Activated CD4-positive, alpha-beta T cell treated with anti-CD3 and anti-CD28 coated beads, Interleukin-2, amount 10 ng/mL, durations not matched to agents 24 days and 14 days (primary cell): ENCODE measurements around the gene DYNC2H1. TPM values are rescaled to one million over a fixed set of nuclear protein-coding genes. Genes with fewer than 3 reads are reported as not detected.

Experiments
- DNase-seq: peaks from one replicate; pipeline ENCODE4 v3.0.0; 2022
- H3K27ac Mint-ChIP-seq: one replicate; pipeline ENCODE4 v1.8.0; 2022; ENCODE audit warnings: mild to moderate bottlenecking, mixed read lengths
- H3K27me3 Mint-ChIP-seq: one replicate; pipeline ENCODE4 v1.8.0; 2022; ENCODE audit warnings: mixed read lengths
- H3K36me3 Mint-ChIP-seq: one replicate; pipeline ENCODE4 v1.8.0; 2022; ENCODE audit warnings: low read depth, mild to moderate bottlenecking, mixed read lengths
- H3K4me1 Mint-ChIP-seq: one replicate; pipeline ENCODE4 v1.8.0; 2021; ENCODE audit warnings: mixed read lengths
- H3K4me3 Mint-ChIP-seq: one replicate; pipeline ENCODE4 v1.8.0; 2022; ENCODE audit warnings: mild to moderate bottlenecking, moderate library complexity, mixed read lengths
- H3K9me3 Mint-ChIP-seq: one replicate; pipeline ENCODE4 v1.8.0; 2021; ENCODE audit warnings: mixed read lengths
- intact Hi-C: fragments of 100-400 bp; cut with micrococcal nuclease; formaldehyde crosslinking; loops from one replicate; pipeline ENCODE4 v1.15.1; 2023
- total RNA-seq: library from RNA; stranded (reverse); gene quantifications from 2 replicates; pipeline ENCODE4 v1.2.3, GENCODE V29; 2022

The DYNC2H1 gene
- total RNA-seq: 0.30 and 0.64 TPM in 2 replicates

- Mint-ChIP-seq H3K9me3 (no peaks in the 10 kb centered on the region), H3K27me3 (peaks cover 35% of the 10 kb centered on the region), H3K36me3 (no peaks in the 10 kb centered on the region), H3K27ac (peak within 1 kb of the TSS; percentile 89), H3K4me3 (peak within 1 kb of the TSS; percentile 95), H3K4me1 (peaks cover 10% of the 10 kb centered on the region)
- peak; percentile 97 for DNase-seq
- intact Hi-C loops: loop anchor here (1.0 kb wide), 2 partner anchors 18 to 73 kb away; no protein-coding TSS in a partner anchor
Measured at GRCh38 chr11:103108933-103109817, at the start of gene DYNC2H1. Gene DYNC2H1 (plus strand): TSS chr11:103109426. CDS start chr11:103109575, 149 bp downstream.

GRCh38 chr11:103061656-103062055 is 47.6 kb upstream of the DYNC2H1 start:
- no peaks in the 10 kb centered on the region for H3K27me3 Mint-ChIP-seq
- H3K27ac Mint-ChIP-seq: no peak overlapping the region
- no peaks in the 10 kb centered on the region for H3K9me3 Mint-ChIP-seq
- H3K4me1 Mint-ChIP-seq: peaks cover 1% of the 10 kb centered on the region
- H3K4me3 Mint-ChIP-seq: no peak overlapping the region
- intact Hi-C loops: no loop called here
- DNase-seq: no peak
- H3K36me3 Mint-ChIP-seq: peaks cover 38% of the 10 kb centered on the region

- H3K4me1 Mint-ChIP-seq: peaks cover 34% of the 10 kb centered on the region
- no peaks in the 10 kb centered on the region for H3K27me3 Mint-ChIP-seq
- intact Hi-C loops: loop anchor here (2.0 kb wide), 1 partner anchor 26 kb away; the partner anchor contains the start of gene DCUN1D5
- H3K9me3 Mint-ChIP-seq: no peaks in the 10 kb centered on the region
- H3K36me3 Mint-ChIP-seq: peaks cover 52% of the 10 kb centered on the region
- DNase-seq: no peak
- H3K4me3 Mint-ChIP-seq: no peak overlapping the region
- no peak overlapping the region for H3K27ac Mint-ChIP-seq
Measured at GRCh38 chr11:103067118-103067517, 42.1 kb upstream of the DYNC2H1 start.

- Mint-ChIP-seq H3K4me3 (no peak overlapping the region), H3K36me3 (peaks cover 53% of the 10 kb centered on the region), H3K9me3 (no peaks in the 10 kb centered on the region), H3K27ac (peak overlapping the region; percentile 35), H3K27me3 (no peaks in the 10 kb centered on the region), H3K4me1 (peaks cover 35% of the 10 kb centered on the region)
- no peak for DNase-seq
- intact Hi-C loops: no loop called here
Measured at GRCh38 chr11:103069367-103069766, 39.9 kb upstream of the DYNC2H1 start.

GRCh38 chr11:103070142-103070541 is 39.1 kb upstream of the DYNC2H1 start:
- no peak for DNase-seq
- Mint-ChIP-seq H3K4me1 (peaks cover 35% of the 10 kb centered on the region), H3K36me3 (peaks cover 55% of the 10 kb centered on the region), H3K9me3 (no peaks in the 10 kb centered on the region), H3K27me3 (no peaks in the 10 kb centered on the region), H3K4me3 (peak overlapping the region; percentile 24), H3K27ac (no peak overlapping the region)
- intact Hi-C loops: no loop called here

- no peaks in the 10 kb centered on the region for H3K9me3 Mint-ChIP-seq
- peak overlapping the region; percentile 19 for H3K27ac Mint-ChIP-seq
- no peaks in the 10 kb centered on the region for H3K27me3 Mint-ChIP-seq
- H3K4me1 Mint-ChIP-seq: peaks cover 35% of the 10 kb centered on the region
- intact Hi-C loops: no loop called here
- H3K4me3 Mint-ChIP-seq: no peak overlapping the region
- H3K36me3 Mint-ChIP-seq: peaks cover 53% of the 10 kb centered on the region
- DNase-seq: no peak
Measured at GRCh38 chr11:103071008-103071407, 38.2 kb upstream of the DYNC2H1 start.

- no peaks in the 10 kb centered on the region for H3K9me3 Mint-ChIP-seq
- no peaks in the 10 kb centered on the region for H3K27me3 Mint-ChIP-seq
- no peak overlapping the region for H3K4me3 Mint-ChIP-seq
- peaks cover 1% of the 10 kb centered on the region for H3K4me1 Mint-ChIP-seq
- intact Hi-C loops: no loop called here
- peaks cover 52% of the 10 kb centered on the region for H3K36me3 Mint-ChIP-seq
- no peak for DNase-seq
- no peak overlapping the region for H3K27ac Mint-ChIP-seq
Measured at GRCh38 chr11:103076361-103076760, 32.9 kb upstream of the DYNC2H1 start.

- Mint-ChIP-seq H3K27me3 (no peaks in the 10 kb centered on the region), H3K4me1 (peaks cover 1% of the 10 kb centered on the region), H3K36me3 (peaks cover 51% of the 10 kb centered on the region), H3K9me3 (no peaks in the 10 kb centered on the region), H3K27ac (no peak overlapping the region), H3K4me3 (no peak overlapping the region)
- no peak for DNase-seq
- intact Hi-C loops: no loop called here
Measured at GRCh38 chr11:103077554-103077953, 31.7 kb upstream of the DYNC2H1 start.

GRCh38 chr11:103078710-103079109 is 30.5 kb upstream of the DYNC2H1 start:
- no peak for DNase-seq
- Mint-ChIP-seq H3K4me1 (no peaks in the 10 kb centered on the region), H3K4me3 (no peak overlapping the region), H3K27me3 (no peaks in the 10 kb centered on the region), H3K27ac (no peak overlapping the region), H3K36me3 (peaks cover 49% of the 10 kb centered on the region), H3K9me3 (no peaks in the 10 kb centered on the region)
- intact Hi-C loops: loop anchor here (2.0 kb wide), 1 partner anchor 14 kb away; the partner anchor contains the start of gene DCUN1D5

- H3K9me3 Mint-ChIP-seq: no peaks in the 10 kb centered on the region
- H3K27me3 Mint-ChIP-seq: no peaks in the 10 kb centered on the region
- H3K36me3 Mint-ChIP-seq: peaks cover 47% of the 10 kb centered on the region
- H3K4me1 Mint-ChIP-seq: no peaks in the 10 kb centered on the region
- intact Hi-C loops: loop anchor here (2.0 kb wide), 1 partner anchor 13 kb away; the partner anchor contains the start of gene DCUN1D5
- H3K4me3 Mint-ChIP-seq: no peak overlapping the region
- no peak for DNase-seq
- H3K27ac Mint-ChIP-seq: no peak overlapping the region
Measured at GRCh38 chr11:103079833-103080232, 29.4 kb upstream of the DYNC2H1 start.

GRCh38 chr11:103085758-103086365 is 23.4 kb upstream of the DYNC2H1 start:
- Mint-ChIP-seq H3K27me3 (no peaks in the 10 kb centered on the region), H3K9me3 (no peaks in the 10 kb centered on the region), H3K4me1 (peaks cover 22% of the 10 kb centered on the region), H3K27ac (no peak overlapping the region), H3K4me3 (no peak overlapping the region), H3K36me3 (peaks cover 38% of the 10 kb centered on the region)
- no peak for DNase-seq
- intact Hi-C loops: no loop called here

- Mint-ChIP-seq H3K4me1 (peaks cover 22% of the 10 kb centered on the region), H3K9me3 (no peaks in the 10 kb centered on the region), H3K27me3 (no peaks in the 10 kb centered on the region), H3K27ac (no peak overlapping the region), H3K36me3 (peaks cover 42% of the 10 kb centered on the region), H3K4me3 (no peak overlapping the region)
- intact Hi-C loops: no loop called here
- DNase-seq: no peak
Measured at GRCh38 chr11:103086461-103086860, 22.8 kb upstream of the DYNC2H1 start.

GRCh38 chr11:103091064-103091800 is 18.0 kb upstream of the DYNC2H1 start:
- peaks cover 25% of the 10 kb centered on the region for H3K4me1 Mint-ChIP-seq
- peak overlapping the region; percentile 96 for H3K27ac Mint-ChIP-seq
- H3K36me3 Mint-ChIP-seq: peaks cover 31% of the 10 kb centered on the region
- peaks cover 5% of the 10 kb centered on the region for H3K9me3 Mint-ChIP-seq
- intact Hi-C loops: loop anchor here (1.0 kb wide), 1 partner anchor 18 kb away; the partner anchor contains the start of gene DYNC2H1
- peaks cover 7% of the 10 kb centered on the region for H3K27me3 Mint-ChIP-seq
- H3K4me3 Mint-ChIP-seq: peak overlapping the region; percentile 95
- peak; percentile 84 for DNase-seq
